HG02588 (cell line): Measurements from ENCODE around the gene KCNJ12.
"Not testable (repeated sequence)": the region's sequence is repeated elsewhere in the genome, so short reads cannot be mapped to it uniquely, and the experiment has no call there.

Experiments used
- ATAC-seq: cut with Tn5 transposase; IDR thresholded peaks from one replicate; pipeline ENCODE4 v1.9.1; 2021; ENCODE audit warnings: mild to moderate bottlenecking, moderate library complexity; ENCODE audit not compliant: unreplicated experiment

Gene KCNJ12

DNA sequence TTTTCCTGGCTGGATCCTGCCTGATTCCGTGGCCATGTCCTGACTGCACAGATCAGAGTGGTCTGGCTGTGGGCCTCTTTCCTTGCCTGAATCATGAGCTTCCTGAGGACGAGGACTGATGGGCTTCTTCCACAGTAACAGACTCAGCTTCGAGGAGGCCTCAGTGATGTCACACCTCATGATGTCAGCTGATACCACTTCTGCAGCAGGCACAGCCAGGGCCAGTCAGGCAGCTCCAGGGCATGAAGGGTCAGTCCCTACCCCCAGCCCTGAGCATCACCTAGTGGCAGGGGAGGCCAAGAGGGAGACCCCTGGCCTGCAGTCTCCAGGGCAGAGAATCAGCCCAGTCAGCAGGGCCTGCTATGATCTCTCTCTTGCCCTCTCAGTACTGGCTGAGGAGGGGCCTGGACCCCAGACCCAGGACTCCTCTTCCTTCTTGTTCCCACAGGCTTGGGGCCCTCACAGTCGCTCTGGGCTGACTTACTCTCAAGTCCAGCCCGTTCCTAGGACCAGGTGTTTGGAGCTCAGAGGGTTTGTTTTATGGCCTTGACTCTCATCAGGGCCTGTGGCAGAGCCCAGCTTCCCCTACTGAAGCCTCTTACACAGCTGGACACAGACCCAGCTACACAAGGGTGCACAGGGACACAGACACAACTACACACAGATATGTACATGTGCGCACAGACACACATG lies 26.7 kb upstream of the KCNJ12 start:
- not testable (repeated sequence) for ATAC-seq

DNA sequence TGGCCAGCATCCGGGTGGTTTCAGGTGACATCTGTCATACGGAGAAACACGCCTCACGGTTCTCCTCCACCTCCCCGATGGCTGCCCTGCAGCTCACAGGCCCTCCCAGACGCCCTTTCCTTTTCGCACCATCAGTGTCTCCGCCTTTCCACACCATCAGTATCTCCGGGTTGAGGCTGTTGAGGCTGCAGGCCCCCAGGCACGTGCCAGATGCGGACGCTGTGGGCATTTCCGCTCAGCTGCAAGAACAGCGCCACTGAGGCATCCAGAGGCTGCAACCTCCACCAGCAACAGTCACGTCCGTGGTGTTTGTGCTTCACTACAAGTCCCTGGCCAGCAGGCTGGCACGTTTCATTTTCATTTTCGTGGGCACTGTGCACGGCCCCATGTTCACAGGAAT lies 25.7 kb upstream of the KCNJ12 start:
- ATAC-seq: not testable (repeated sequence)

DNA sequence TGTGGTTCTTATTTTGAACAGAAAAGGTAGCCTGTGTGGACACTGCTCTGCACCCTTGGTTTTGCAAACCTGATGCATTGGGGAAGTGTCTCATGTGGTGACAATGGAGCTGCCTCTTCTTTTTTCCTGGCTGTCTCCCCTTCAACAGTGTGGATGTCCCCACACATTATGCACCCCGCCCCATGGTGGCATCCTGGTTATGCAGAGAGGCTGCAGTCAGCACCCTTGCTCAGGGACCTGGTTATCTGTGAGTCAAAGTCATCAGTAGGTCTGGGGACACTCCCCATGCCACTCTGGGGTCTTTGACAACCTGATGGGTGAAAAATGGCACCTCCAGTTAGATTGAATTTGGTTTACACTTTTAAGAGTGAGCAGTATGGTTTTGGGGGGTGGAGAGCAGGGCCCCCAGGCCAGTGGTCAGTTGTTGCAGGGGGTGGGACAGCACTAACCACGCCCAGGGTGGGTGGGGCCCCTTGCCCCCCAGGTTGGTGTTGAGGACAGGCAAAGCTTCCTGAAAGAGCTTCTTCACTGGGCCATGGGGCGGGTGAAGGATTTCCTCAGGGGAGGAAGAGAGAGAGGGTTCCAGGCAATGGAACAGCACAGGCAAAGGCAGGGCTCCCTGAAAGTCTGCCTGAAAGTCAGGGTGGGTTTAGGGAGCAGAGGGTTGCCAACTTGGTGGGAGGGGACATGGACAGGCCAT lies 24.6 kb upstream of the KCNJ12 start:
- ATAC-seq: no peak

DNA sequence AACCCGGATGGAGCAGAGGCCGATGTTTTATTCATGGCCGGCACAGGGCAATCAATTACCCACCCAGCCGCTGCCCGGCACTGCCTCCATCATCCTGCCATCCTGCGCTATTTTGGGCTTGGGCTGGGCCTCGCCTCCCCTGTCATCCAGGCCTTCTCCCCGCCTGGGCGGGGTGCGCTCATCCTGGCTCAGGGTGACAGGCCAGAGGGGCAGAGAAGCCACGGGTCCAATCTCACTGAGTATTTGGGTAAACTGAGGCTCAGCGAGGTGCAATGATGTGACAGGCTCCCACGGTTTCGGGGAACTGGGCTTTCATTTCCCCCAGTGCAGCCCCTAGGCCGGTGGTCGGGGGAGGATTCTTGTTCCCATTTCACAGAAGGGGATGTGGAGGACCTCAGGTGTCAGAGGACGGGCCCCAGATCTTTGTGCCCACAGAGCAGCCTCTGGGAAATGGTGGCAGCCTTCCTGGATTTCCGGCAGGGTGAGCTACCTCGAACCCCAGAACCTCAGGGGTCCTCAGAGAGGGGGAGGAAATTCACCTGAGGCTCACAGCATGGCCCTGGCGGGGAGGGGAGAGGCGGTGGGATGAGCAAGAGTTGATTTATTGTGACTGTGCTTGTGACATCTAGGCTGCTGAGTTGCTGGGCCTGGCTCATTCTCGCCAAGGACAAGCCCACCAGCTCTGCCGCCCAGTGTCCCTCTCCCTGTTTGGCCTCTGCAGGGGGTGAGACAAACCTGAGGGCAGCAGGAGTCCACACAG lies 23.8 kb upstream of the KCNJ12 start:
- ATAC-seq: no peak

DNA sequence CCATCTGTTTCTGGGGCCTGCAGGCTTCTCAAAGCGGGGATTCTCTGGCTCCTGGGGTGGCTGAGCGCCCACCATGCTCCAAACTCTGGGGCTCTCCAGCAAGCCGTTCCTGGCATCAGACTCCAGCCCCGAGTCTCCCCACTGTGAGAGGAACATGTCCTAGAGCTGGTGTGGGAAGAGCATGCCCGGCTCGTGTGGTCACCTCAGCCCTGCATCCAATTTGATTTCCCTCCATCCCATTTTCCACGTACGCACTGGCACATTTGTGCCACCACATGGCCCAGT lies 23.2 kb upstream of the KCNJ12 start:
- no peak for ATAC-seq

DNA sequence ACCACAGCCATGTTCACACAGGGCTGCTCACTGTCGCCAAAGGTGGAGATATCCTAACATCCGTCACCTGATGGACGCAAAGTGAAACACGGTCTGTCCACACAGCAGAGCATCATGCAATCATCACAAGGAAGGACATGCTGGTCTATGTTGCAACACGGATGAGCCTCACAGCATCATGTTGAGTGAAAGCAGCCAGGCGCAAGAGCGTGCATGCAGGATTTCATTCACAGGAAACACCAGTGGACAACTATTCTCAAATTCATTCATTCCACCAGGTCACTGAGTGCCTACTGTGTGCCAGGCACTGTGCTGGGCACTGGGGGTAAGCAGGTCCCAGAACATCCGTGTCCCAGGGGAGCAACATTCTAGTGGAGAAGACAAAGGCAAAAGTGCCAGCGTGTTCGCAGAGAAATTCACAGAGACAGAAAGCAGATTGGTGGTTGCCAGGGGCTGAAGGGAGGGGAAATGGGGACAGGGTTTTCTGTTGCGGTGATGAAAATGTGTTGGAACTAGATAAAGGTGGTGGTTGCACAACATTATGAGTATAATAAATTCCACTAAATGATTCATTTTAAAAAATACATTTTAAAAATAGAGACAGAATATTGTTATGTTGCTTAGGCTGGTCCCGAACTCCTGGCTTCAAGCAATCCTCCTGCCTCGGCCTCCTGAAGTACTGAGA lies 22.7 kb upstream of the KCNJ12 start:
- no peak for ATAC-seq

DNA sequence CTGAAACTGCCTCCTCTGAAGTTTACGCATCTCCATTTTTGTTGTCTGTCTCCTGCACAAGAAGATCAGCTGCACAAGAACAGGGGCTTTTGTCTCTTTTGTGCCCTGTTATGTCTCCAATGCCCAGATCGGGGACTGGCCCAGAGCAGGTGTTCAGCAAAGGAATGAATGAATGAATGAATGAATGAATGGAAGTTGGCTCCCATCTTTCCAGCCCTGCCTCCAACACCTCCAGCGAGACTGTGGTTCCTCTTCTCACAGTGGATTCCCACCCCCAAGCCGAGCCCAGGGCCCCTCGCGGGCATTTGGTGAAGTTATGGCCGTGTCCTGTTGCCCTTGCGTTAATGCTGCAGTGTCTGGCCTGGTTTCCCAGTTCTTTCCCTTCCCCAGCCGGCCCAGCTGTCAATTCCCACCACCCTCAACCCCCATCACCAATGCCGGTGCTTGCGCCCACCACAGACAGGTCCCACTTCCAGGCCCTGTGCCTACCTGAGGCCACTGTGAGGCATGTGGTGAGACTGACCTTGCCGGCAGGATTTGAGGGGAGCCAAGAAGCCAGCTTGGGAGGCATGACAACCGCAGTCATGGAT lies 21.3 kb upstream of the KCNJ12 start:
- ATAC-seq: no peak

DNA sequence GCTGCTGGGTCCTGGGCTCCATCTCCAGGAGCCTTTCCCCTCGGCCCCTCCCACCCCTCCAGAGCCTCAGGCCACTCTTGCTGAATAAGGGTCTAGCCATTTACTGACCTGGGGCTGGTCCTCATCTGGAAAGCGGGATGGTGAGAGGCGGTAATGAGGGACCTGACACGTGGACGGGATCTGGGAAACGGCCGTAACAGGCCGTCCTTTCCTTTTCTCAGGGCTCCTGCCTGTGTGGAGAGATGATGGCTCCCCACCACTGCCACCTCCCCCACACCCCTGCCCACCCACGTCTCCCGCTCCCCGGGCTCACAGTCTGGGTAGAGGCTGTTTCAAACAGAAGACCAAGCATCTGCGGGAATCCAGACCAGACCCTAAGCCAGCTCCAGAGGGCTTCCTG lies 20.6 kb upstream of the KCNJ12 start:
- no peak for ATAC-seq

DNA sequence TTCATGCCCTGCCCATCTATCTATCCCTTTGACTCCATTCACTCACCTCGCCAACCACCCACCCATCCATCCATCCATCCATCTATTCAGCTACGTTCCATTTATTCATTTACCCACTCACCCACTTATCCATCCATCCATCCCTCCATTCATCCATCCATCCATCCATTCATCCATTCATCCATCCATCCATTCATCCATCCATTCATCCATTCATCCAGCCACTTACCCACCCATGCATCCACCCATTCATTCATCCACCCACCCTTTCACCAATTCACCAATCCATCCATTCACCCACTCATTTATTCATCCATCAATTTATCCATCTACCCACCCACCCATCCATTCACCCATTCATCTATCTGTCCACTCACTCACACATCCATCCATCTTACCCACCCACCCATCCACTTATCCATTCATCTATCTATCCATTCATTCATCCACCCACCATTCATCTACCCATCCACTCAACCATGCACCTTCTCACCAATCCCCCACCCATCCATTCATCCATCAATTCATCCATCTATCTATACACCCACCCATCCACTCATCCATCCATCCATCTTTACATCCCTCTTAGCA lies 19.5 kb upstream of the KCNJ12 start:
- ATAC-seq: no peak

DNA sequence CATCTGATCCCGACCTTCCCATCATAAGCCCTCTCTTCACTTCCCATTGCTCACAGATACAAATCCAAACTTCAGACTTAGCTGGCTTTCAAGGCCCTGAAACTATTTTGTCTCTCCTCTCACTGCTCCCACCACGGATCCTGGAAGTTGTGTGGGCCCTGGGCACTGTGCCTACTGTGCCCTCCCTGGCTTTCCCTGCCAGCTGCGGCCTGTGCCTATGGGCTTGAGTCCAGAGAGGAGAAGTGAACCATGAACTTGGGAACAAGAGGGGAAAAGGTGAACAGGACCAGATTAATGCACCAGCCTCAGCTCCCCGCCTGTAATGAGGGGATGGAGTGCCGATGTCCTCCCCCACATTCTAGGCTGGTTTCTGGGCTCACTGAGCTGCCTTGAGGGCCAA lies 18.9 kb upstream of the KCNJ12 start:
- ATAC-seq: no peak

DNA sequence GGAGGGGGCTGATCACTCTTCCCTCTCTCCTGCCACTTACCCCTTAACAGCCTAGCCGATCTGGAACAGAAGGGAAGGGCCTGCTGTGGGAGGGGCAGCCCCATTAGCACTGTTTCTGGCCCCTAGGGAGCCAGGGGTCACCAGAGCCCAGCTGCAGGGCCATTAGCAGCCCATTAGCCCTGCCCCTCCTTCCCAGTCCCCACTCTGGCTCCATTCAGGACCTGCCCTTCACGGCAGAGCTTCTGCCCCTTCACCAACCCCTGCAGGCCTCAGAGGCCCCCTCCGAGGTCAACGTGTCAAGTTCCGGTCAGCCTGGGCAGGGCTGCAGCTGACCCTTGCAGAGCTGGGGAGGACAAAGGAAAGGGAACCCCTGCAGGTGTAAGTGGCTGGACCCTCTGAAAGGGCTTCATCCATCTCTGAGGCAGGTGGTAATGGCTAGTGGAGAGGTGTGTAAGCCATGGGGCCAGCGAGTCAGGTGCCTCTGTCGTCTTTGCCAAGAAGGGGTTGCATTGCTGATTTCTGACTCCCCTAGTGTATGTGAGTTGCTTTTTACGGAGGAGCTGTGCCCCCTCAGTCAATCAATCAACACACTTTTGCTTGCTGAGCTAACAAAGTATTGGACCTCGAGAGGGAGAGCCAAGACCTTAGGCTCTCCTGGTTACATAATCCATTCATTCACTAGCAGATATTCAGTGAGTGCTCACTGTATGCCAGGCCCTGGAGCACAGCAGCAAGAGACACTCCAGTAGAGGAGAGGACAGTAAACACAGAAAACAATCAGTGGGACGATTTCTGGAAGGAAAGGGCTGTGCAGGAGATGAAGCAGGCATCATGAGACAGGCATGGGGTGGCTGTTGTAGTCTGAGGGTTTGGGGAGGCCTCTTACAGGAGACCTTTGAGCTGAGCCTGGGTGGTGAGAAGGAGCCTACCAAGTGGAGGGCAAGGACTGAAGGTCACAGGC lies 18.2 kb upstream of the KCNJ12 start:
- ATAC-seq: no peak

DNA sequence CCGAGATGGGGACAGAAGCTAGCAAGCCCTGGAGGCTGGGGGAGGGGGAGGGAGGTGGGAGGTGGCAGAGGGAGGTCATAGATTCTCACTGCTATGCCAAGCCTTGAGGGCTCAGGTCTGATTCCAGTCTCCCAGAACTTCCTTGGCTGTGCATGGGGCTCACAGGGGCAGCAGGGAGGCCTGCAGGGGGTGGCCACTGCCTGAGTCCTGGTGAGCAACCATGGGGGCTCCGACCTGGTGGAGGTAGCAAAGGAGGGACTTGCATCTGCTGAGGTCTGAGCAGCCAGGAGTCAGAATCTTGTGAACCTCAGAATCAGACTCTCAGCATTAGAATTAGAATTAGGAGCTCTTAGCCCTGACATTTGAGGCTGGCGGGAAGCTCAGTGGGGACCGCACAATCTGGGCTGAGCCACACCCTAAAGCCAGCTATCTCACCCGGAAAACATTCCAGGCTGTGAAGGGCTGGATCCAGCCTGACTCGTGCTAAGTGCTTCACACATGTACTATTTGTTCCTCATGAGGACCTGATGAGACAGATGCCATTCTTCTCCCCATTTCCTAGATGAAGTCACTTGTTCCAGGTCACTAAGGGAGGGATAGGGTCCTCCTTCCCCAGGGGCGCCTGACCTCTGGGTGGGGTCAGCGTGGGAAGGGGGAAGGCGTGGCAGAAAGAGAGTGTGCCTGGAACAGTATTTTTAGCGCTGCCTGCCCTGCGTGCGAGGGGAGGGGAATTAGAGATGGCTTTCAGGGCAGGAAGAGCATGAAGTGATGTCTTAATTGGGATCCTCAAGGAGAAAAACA lies 17.3 kb upstream of the KCNJ12 start:
- ATAC-seq: no peak

DNA sequence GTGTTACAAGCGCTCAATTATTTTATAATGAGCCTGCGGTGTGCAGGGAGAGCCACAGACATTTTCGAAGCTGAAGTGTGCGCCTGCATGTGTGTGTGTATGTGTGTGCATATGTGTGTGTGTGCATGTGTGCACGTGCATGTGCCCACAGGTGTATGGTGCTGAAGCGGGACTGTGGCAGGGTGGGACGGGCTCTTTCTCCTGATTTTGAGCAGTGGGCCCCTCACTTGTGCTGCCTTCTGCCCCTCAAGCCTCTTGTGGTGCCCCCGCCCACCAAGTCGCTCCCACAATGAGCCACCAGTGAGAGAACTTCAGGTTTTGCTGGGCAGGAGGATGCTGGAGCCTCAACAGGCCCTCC lies 16.7 kb upstream of the KCNJ12 start:
- ATAC-seq: no peak

DNA sequence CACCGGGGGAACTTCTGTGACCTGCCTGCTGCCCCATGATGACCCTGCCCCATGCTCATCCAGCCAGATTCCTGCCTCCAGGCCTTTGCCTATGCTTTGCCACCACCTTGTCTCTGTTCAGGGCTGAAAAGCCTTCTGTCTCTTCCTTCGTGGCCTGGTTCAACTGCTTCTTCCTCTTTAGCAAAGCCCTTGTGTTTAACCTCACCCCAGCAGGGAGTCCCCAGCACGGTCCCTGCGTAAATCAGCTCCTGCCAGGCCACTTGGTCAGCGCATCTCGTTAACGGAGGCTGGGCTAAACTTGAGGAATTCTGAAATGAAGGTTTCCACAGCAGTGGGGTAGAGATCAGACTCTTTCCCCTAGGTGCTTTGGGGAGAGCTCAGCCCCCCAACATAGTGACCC lies 16.1 kb upstream of the KCNJ12 start:
- no peak for ATAC-seq

DNA sequence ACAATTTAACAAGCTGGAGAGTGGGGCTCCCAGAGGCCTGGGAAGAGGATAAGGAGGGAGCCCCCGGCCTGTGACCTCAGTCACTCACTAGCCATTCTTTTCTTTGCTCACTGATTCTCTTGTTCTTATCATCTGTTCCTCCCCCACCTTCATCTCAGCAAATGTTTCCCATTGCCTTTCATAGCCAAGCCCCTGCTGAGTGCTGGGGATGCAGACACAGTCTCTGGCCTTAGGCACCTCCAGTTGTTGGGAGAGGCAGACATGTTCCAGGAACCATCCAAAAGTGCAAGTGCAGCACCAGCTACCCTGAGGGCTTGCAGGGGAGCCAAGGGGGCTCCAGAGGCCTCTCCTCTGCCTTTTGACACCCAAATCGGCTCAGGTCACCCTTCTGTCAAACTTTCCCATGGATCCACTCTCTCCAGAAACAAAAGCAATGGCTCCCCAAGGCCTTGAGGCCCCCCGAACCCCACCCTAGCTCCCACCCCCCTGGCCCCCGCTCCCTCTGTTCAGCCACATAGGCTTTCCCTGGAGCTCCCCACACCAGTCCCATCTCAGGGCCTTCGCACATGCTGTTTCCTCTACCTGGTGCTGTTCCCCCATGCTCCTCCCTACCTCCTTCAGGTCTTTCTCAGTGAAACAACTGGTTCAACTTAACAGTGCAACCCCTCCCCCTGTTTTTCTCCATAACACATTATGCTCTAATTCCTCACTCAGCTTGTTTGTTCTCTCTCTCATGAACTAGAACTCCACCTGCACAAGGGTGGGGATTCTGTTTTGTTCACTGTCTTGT lies 14.9 kb upstream of the KCNJ12 start:
- no peak for ATAC-seq

DNA sequence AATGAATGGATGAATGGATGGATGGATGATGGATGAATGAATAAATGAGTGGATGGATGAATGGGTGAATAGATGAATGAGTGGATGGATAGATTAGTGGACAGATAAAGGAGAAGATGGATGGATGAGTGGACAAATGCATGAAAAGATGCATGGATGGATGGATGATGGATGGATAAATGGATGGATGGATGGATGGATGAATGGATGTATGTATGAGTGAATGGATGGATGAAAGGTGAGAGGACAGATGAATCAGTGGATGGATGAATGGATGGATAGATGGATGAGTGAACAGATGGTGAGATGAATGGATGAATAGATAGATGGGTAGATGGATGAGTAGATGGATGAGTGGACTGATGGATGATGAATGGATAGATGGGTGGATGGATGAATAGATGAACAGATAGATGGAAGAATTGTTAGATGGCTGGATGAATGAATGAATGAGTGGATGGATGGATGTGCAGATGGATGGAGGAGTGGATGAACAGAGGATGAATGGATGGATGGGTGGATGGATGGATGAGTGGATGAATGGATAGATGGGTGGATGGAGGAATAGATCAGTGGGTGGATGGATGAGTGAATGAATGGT lies 13.7 kb upstream of the KCNJ12 start:
- ATAC-seq: no peak

DNA sequence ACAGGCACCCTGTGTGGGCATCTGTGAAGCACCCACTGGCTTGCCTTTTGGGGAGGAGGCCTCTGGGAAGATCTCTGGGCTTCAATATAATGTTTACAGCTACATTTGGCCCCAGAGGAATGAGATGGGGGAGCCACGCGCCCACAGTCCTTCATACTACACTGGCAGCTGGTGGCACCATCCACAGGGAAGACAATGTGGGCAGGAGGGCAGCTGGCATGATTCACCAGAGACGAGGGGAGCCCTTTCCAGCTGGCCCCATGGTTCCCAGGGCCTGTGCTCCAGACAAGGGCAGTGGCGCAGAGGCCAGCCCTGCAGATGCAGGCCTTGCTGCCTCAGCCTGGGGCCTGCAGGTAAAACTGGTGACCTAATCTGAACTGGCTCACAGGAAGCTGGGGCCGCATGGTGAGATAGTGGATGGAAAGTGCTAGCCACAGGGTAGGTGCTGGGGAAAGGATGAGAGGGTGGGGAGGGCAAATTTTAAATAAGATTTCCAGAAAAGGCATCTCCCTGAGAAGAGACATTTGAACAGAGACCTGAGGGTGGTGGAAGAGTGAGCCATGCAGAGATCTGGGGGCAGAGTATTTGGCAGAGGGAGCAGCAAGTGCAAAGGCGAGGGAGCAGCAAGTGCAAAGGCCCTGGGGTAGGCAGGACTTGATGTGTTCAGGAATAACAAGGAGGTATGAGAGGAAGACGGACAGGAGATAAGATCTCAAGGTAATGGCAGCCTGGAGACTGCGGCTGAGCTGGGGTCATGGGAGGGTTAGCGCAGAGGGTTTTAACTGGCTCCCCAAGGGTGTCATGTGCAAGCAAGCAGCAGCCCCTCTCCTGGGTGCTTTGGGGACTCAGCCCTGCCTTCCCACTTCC lies 12.1 kb upstream of the KCNJ12 start:
- ATAC-seq: no peak
